ENCODE measurements around the gene TULP4. TPM values are rescaled to one million over a fixed set of nuclear protein-coding genes. Genes with fewer than 3 reads are reported as not detected.
"Not testable (repeated sequence)": the region's sequence is repeated elsewhere in the genome, so short reads cannot be mapped to it uniquely, and the experiment has no call there.

TULP4 gene
- total RNA-seq, 6 donors from 2014 or later, result 78.7 to 150 (median 94.4) TPM

DNA sequence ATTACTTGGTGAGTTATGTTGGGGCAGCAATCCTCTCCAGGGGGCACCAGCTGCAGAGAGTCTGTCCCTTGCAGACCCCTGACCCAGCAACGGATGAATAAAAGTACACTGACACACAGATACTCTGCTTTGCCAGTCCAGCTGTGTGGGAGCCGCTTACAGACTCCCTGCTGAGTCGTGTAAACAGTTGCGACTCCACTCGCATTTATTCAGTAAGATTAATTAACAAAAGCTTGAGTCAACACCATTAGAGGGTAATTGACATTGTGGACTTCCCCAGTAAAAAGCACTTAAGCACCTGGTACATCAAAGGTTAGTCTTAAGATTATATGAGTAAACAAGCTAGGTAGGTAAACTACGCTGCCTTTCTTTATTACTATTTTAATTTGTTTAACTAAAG, 155.7 kb downstream of the TULP4 start:
- Histone ChIP-seq H3K4me3 (no peak overlapping the region), H3K36me3 (peaks cover 0 to 14% (median 1%) of the 10 kb centered on the region in 4 donors), H3K27me3 (no peaks in the 10 kb centered on the region), H3K9me3 (no peaks in the 10 kb centered on the region), H3K4me1 (no peaks in the 10 kb centered on the region), H3K27ac (no peak overlapping the region)
- DNase-seq (no peak), ATAC-seq (ENCODE audit: low FRiP score in 2 of 2) (no peak)
- WGBS, 2 donors, result 61 to 75% methylated on average over 5 to 6 of the region's 6 CpGs
- TF ChIP-seq CTCF (IDR thresholded peaks at IDR 0.05) (no peak), EP300 (IDR thresholded peaks at IDR 0.05) (no peak), POLR2AphosphoS5 (IDR thresholded peaks at IDR 0.05) (no peak), POLR2A (IDR thresholded peaks at IDR 0.05) (no peak)

GRCh38 chr6:158468666-158469065, 156.4 kb downstream of the TULP4 start:
- Histone ChIP-seq H3K27ac (no peak overlapping the region), H3K4me3 (no peak overlapping the region), H3K9me3 (no peaks in the 10 kb centered on the region), H3K4me1 (no peaks in the 10 kb centered on the region), H3K36me3 (peaks cover 0 to 17% (median 0%) of the 10 kb centered on the region in 4 donors), H3K27me3 (no peaks in the 10 kb centered on the region)
- ATAC-seq (ENCODE audit: low FRiP score in 2 of 2), result no peak
- WGBS, 2 donors, result 89 to 90% methylated on average over 6 of the region's 6 CpGs
- no peak for DNase-seq
- TF ChIP-seq POLR2A (IDR thresholded peaks at IDR 0.05) (no peak), CTCF (IDR thresholded peaks at IDR 0.05) (no peak), EP300 (IDR thresholded peaks at IDR 0.05) (no peak), POLR2AphosphoS5 (IDR thresholded peaks at IDR 0.05) (no peak)

DNA sequence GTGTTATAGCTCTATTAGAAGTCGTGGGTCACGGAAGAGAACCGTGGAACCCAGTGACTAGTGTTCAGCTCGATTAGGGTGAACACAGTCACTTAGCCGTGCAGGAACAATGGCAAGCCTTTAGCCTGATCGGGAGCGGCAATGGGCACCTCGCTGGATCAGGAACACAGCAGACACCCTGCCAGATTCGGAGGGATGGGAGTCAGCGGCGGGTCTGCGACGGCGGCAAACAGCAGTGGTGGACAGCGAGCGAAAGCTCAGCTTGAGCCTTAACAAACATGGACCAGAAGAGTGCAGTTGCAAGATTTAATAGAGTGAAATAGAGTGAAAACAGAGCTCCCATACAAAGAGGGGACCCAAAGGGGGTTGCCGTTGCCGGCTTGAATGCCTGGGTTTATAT, 157.8 kb downstream of the TULP4 start:
- peak in 1 of 2 donors; percentile 60 for DNase-seq
- not testable (repeated sequence) for H3K27me3 ChIP-seq; H3K4me1 ChIP-seq; H3K9me3 ChIP-seq; H3K36me3 ChIP-seq; H3K4me3 ChIP-seq; H3K27ac ChIP-seq; ATAC-seq (ENCODE audit: low FRiP score in 2 of 2)
- WGBS, 2 donors, result 98 to 99% methylated on average over 18 of the region's 18 CpGs

DNA sequence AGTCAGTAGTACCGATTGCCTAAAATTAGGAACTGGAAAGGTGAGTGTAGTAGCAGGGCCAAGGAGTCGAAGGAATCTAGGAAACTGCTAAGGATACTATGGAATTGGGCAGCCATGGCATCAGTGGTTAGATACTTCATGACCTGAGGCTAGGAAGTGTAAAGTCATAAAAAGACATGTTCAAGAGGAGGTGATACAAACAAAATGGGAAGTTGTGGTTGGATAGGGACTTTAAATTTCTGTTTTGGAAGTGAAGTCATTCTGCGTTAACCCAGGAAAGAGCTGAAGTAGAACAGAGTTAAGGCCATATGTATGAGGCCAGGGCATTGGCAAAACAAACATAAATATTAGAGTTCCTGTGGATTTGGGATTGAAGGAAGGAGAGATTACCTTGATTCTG, 159.1 kb downstream of the TULP4 start:
- Histone ChIP-seq H3K9me3 (no peaks in the 10 kb centered on the region), H3K36me3 (peaks cover 0 to 4% (median 0%) of the 10 kb centered on the region in 4 donors), H3K27me3 (no peaks in the 10 kb centered on the region), H3K4me3 (no peak overlapping the region), H3K4me1 (no peaks in the 10 kb centered on the region), H3K27ac (no peak overlapping the region)
- no peak for DNase-seq
- ATAC-seq (ENCODE audit: low FRiP score in 2 of 2), result no peak
- TF ChIP-seq CTCF (IDR thresholded peaks at IDR 0.05) (no peak), POLR2A (IDR thresholded peaks at IDR 0.05) (no peak), POLR2AphosphoS5 (IDR thresholded peaks at IDR 0.05) (no peak), EP300 (IDR thresholded peaks at IDR 0.05) (no peak)
- 84 to 88% methylated on average over 3 of the region's 3 CpGs for WGBS, 2 donors

DNA sequence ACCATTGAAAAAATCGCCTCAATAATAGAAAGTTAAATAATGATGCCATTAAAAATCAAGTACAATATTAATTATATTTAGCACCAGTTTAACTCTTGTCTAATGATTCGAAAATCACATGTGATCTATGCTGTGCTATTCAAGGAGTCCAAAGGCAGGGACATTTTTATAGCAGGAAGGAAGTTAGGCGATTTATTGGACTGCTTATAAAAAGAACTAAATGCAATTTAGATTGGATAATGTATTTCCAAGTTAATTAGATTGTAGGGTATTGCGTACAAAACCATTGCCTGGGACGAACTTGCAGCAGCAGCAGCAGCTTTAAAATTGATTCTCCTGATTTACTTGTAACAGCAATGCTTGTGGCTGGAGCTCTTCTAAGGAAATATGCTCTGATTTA, 160.2 kb downstream of the TULP4 start:
- ATAC-seq (ENCODE audit: low FRiP score in 2 of 2), result no peak
- 65 to 89% methylated on average over 5 of the region's 5 CpGs for WGBS, 2 donors
- H3K27me3 ChIP-seq, result no peaks in the 10 kb centered on the region

More for the DNA sequence above, 160.2 kb downstream of the TULP4 start:
- Histone ChIP-seq H3K4me1 (no peaks in the 10 kb centered on the region), H3K4me3 (no peak overlapping the region), H3K36me3 (peaks cover 0 to 10% (median 0%) of the 10 kb centered on the region in 4 donors), H3K9me3 (no peaks in the 10 kb centered on the region), H3K27ac (no peak overlapping the region)
- TF ChIP-seq CTCF (IDR thresholded peaks at IDR 0.05) (no peak), POLR2A (IDR thresholded peaks at IDR 0.05) (no peak), EP300 (IDR thresholded peaks at IDR 0.05) (no peak), POLR2AphosphoS5 (IDR thresholded peaks at IDR 0.05) (no peak)
- no peak for DNase-seq

All from upper lobe of left lung (tissue), 6 donors.